ENCODE measurements around the gene PXT1.

DNA sequence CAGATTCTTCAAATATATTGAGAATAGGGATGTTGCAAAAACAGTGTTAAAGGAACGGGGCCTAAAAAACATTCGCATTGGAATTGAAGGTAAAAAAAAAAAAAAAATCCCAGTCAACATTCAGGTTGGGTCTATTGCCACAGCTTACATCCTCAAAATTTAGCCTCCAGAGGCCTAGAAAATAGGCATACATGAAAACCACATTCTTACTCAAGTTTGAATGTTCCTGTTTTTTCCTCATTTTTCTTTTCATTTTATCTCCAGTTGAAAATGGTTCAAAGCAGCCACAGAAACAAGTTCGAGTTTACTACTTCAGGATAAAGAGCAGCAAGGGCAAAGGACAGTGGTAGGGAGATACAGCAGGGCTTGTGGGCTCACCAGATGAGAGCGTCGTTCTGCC lies 42.1 kb upstream of the PXT1 start:
- TF ChIP-seq, protein P1, sequence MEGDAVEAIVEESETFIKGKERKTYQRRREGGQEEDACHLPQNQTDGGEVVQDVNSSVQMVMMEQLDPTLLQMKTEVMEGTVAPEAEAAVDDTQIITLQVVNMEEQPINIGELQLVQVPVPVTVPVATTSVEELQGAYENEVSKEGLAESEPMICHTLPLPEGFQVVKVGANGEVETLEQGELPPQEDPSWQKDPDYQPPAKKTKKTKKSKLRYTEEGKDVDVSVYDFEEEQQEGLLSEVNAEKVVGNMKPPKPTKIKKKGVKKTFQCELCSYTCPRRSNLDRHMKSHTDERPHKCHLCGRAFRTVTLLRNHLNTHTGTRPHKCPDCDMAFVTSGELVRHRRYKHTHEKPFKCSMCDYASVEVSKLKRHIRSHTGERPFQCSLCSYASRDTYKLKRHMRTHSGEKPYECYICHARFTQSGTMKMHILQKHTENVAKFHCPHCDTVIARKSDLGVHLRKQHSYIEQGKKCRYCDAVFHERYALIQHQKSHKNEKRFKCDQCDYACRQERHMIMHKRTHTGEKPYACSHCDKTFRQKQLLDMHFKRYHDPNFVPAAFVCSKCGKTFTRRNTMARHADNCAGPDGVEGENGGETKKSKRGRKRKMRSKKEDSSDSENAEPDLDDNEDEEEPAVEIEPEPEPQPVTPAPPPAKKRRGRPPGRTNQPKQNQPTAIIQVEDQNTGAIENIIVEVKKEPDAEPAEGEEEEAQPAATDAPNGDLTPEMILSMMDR (IDR thresholded peaks at IDR 0.05) = no peak
- no peak for TF ChIP-seq POLR2A (IDR thresholded peaks at IDR 0.05)

Data from upper lobe of left lung (tissue), 4 donors.